Measurements from ENCODE around the gene SORCS1. TPM values are rescaled to one million over a fixed set of nuclear protein-coding genes. Genes with fewer than 3 reads are reported as not detected.

The SORCS1 gene
- total RNA-seq, 4 donors from 2014 or later = 0.26 to 9.4 (median 3.8) TPM

DNA sequence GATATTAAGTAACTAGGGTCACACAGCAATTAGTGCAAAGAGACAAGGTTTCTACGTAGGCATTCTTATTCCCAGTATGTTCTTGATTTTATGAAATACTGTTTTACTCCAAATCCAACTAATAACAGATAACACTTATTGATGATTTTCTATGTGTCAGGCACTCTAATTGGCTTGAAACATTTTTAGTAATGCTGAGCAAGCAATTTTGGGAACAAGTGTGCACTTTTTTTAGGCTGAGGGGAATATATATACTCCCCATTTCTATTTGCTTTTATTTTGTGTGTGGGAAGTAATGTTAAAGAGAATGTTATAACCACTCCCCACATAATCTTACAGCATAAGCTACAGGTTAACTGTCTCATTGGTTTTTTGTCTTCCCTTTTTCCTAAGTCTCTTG is 4.2 kb upstream of the SORCS1 start:
- Histone ChIP-seq H3K9me3 (no peaks in the 10 kb centered on the region), H3K27ac (no peak overlapping the region), H3K4me1 (peaks cover 0 to 5% of the 10 kb centered on the region in 2 donors), H3K4me3 (no peak overlapping the region), H3K36me3 (no peaks in the 10 kb centered on the region), H3K27me3 (peaks cover 0 to 23% of the 10 kb centered on the region in 2 donors)
- DNase-seq = no peak
- intact Hi-C loops (cut with DNase I; ENCODE audit: low total_unique reads) = no loop called here
- no peak for TF ChIP-seq CTCF (IDR thresholded peaks at IDR 0.05)
- TF ChIP-seq POLR2A (IDR thresholded peaks at IDR 0.05) = no peak

- no peak overlapping the region for H3K4me3 ChIP-seq
- DNase-seq = no peak
- intact Hi-C loops (cut with DNase I; ENCODE audit: low total_unique reads) = no loop called here
- H3K9me3 ChIP-seq = no peaks in the 10 kb centered on the region
- TF ChIP-seq CTCF (IDR thresholded peaks at IDR 0.05) = no peak
- no peak for TF ChIP-seq POLR2A (IDR thresholded peaks at IDR 0.05)
- peaks cover 0 to 23% of the 10 kb centered on the region in 2 donors for H3K27me3 ChIP-seq
- H3K36me3 ChIP-seq = no peaks in the 10 kb centered on the region
- peaks cover 0 to 5% of the 10 kb centered on the region in 2 donors for H3K4me1 ChIP-seq
- H3K27ac ChIP-seq = no peak overlapping the region
Measured at GRCh38 chr10:107166403-107166802, 1.9 kb upstream of the SORCS1 start.

GRCh38 chr10:107164992-107165391 is 486 bp upstream of the SORCS1 start:
- H3K27ac ChIP-seq = no peak overlapping the region

DNA sequence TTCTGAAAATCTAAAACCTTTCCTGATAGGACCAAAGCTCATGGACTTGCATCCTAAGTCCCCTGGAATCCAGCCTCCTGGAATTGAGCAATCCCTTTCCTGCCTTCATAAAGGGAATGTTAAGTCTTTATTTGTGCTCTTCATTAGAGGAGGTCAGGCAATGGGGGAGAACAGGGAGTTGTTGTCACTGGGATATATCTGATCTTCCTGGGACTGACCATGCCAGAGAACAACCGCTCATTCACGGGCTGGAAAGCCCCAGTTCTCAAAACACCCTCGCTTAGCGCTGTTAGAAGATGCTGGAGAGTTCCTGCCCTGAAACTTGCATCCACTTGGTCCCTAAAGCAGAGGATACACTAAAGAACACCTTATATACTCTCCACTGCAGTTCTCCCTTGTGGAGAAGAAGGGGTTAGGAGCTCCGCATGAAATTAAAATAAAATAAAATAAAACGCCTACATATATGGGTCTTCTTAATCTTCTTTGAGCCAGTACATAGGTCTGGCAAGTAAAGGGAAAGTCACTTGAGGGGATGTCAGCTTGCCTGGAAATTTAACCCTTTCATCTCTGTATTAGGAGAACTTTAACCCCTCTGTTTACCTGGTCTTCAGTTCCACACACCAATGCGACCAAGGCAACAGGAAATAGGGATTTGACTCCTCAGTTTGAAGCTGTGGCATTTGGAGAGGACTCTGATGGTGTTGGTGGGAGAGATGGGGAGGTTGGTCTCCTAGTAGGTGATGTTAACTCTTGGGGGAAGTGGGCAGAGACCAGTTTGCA is 1.2 kb downstream of the SORCS1 start:
- TF ChIP-seq POLR2A (IDR thresholded peaks at IDR 0.05) (no peak), CTCF (IDR thresholded peaks at IDR 0.05) (no peak)
- intact Hi-C loops (cut with DNase I; ENCODE audit: low total_unique reads) = no loop called here
- H3K4me1 ChIP-seq = peaks cover 0 to 5% of the 10 kb centered on the region in 2 donors
- DNase-seq = peak in 1 of 2 donors; percentile 37
- no peaks in the 10 kb centered on the region for H3K36me3 ChIP-seq
- no peak overlapping the region for H3K27ac ChIP-seq
- no peaks in the 10 kb centered on the region for H3K9me3 ChIP-seq
- peak overlapping the region in 1 of 2 donors; percentile 35 for H3K4me3 ChIP-seq
- H3K27me3 ChIP-seq = peaks cover 0 to 23% of the 10 kb centered on the region in 2 donors

More at GRCh38 chr10:107164992-107165391, 486 bp upstream of the SORCS1 start:
- intact Hi-C loops (cut with DNase I; ENCODE audit: low total_unique reads) = no loop called here
- peaks cover 0 to 23% of the 10 kb centered on the region in 2 donors for H3K27me3 ChIP-seq
- DNase-seq = no peak
- no peak for TF ChIP-seq POLR2A (IDR thresholded peaks at IDR 0.05)
- TF ChIP-seq CTCF (IDR thresholded peaks at IDR 0.05) = no peak
- peak overlapping the region in 1 of 2 donors; percentile 35 for H3K4me3 ChIP-seq
- no peaks in the 10 kb centered on the region for H3K36me3 ChIP-seq
- H3K4me1 ChIP-seq = peaks cover 0 to 5% of the 10 kb centered on the region in 2 donors
- H3K9me3 ChIP-seq = no peaks in the 10 kb centered on the region

DNA sequence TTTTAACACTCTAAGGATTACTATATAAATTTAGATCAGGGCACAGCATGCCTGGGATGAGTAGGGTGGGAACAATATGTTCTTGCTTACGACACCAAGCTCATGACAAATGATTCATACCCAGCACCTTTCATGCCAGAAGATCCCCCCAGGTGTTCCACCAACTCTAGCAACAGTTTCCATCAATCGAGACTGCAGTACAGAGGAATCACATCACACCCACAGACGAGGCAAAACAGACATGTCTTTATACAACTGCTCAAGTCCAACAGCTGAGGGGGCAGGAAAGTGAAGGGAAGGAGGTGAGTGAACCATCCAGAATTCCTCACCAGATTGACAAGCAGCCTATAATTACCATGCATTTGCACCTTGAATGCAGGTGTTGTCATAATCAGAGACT is 3.6 kb downstream of the SORCS1 start:
- Histone ChIP-seq H3K27ac (no peak overlapping the region), H3K9me3 (no peaks in the 10 kb centered on the region), H3K4me1 (peaks cover 0 to 5% of the 10 kb centered on the region in 2 donors), H3K27me3 (peaks cover 0 to 6% of the 10 kb centered on the region in 2 donors), H3K4me3 (no peak overlapping the region), H3K36me3 (no peaks in the 10 kb centered on the region)
- DNase-seq = no peak
- intact Hi-C loops (cut with DNase I; ENCODE audit: low total_unique reads) = no loop called here
- TF ChIP-seq POLR2A (IDR thresholded peaks at IDR 0.05) (no peak), CTCF (IDR thresholded peaks at IDR 0.05) (no peak)
